ENCODE data around the gene XPA.

- TF ChIP-seq, protein P1, sequence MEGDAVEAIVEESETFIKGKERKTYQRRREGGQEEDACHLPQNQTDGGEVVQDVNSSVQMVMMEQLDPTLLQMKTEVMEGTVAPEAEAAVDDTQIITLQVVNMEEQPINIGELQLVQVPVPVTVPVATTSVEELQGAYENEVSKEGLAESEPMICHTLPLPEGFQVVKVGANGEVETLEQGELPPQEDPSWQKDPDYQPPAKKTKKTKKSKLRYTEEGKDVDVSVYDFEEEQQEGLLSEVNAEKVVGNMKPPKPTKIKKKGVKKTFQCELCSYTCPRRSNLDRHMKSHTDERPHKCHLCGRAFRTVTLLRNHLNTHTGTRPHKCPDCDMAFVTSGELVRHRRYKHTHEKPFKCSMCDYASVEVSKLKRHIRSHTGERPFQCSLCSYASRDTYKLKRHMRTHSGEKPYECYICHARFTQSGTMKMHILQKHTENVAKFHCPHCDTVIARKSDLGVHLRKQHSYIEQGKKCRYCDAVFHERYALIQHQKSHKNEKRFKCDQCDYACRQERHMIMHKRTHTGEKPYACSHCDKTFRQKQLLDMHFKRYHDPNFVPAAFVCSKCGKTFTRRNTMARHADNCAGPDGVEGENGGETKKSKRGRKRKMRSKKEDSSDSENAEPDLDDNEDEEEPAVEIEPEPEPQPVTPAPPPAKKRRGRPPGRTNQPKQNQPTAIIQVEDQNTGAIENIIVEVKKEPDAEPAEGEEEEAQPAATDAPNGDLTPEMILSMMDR (IDR thresholded peaks at IDR 0.05) = no peak
- TF ChIP-seq, protein P2, sequence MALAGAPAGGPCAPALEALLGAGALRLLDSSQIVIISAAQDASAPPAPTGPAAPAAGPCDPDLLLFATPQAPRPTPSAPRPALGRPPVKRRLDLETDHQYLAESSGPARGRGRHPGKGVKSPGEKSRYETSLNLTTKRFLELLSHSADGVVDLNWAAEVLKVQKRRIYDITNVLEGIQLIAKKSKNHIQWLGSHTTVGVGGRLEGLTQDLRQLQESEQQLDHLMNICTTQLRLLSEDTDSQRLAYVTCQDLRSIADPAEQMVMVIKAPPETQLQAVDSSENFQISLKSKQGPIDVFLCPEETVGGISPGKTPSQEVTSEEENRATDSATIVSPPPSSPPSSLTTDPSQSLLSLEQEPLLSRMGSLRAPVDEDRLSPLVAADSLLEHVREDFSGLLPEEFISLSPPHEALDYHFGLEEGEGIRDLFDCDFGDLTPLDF (CRISPR knock-in tag; IDR thresholded peaks at IDR 0.05) = no peak
- TF ChIP-seq, protein P3, sequence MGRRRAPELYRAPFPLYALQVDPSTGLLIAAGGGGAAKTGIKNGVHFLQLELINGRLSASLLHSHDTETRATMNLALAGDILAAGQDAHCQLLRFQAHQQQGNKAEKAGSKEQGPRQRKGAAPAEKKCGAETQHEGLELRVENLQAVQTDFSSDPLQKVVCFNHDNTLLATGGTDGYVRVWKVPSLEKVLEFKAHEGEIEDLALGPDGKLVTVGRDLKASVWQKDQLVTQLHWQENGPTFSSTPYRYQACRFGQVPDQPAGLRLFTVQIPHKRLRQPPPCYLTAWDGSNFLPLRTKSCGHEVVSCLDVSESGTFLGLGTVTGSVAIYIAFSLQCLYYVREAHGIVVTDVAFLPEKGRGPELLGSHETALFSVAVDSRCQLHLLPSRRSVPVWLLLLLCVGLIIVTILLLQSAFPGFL (CRISPR knock-in tag; IDR thresholded peaks at IDR 0.05; ENCODE audit: borderline replicate concordance) = no peak
- TF ChIP-seq ZNF532 (CRISPR knock-in tag; IDR thresholded peaks at IDR 0.05; ENCODE audit: borderline replicate concordance) = no peak
- TF ChIP-seq CREM (CRISPR knock-in tag; IDR thresholded peaks at IDR 0.05) = no peak
- no peak for TF ChIP-seq ZBTB21 (CRISPR knock-in tag; IDR thresholded peaks at IDR 0.05; ENCODE audit: borderline replicate concordance)
- TF ChIP-seq, protein P4, sequence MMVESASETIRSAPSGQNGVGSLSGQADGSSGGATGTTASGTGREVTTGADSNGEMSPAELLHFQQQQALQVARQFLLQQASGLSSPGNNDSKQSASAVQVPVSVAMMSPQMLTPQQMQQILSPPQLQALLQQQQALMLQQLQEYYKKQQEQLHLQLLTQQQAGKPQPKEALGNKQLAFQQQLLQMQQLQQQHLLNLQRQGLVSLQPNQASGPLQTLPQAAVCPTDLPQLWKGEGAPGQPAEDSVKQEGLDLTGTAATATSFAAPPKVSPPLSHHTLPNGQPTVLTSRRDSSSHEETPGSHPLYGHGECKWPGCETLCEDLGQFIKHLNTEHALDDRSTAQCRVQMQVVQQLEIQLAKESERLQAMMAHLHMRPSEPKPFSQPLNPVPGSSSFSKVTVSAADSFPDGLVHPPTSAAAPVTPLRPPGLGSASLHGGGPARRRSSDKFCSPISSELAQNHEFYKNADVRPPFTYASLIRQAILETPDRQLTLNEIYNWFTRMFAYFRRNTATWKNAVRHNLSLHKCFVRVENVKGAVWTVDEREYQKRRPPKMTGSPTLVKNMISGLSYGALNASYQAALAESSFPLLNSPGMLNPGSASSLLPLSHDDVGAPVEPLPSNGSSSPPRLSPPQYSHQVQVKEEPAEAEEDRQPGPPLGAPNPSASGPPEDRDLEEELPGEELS (CRISPR knock-in tag; IDR thresholded peaks at IDR 0.05) = no peak
- no peak for TF ChIP-seq MAX (CRISPR knock-in tag; IDR thresholded peaks at IDR 0.05)
- no peak for TF ChIP-seq GRHL2 (CRISPR knock-in tag; IDR thresholded peaks at IDR 0.05; ENCODE audit: insufficient replicate concordance, severe bottlenecking)
These were observed 9.1 kb upstream of the XPA start for GRCh38 chr9:97706246-97706645.

Measured in WTC11 (cell line).